Measurements from ENCODE around the gene THOC6.

GRCh38 chr16:3036726-3037315 is 13.0 kb downstream of the THOC6 start, which contains the start of gene BICDL2:
- TF ChIP-seq CTCF (IDR thresholded peaks at IDR 0.05) (no peak), EP300 (IDR thresholded peaks at IDR 0.05) (no peak), POLR2A (IDR thresholded peaks at IDR 0.05) (no peak)

All from ovary (tissue), 3 donors.